GM10248 (cell line): Measurements from ENCODE around the gene KCNK3.

Experiments used
- CTCF ChIA-PET: fragments of 300-600 bp; sonication (Branson Sonifier 250); formaldehyde crosslinking; extraction: SDS; loops from one replicate; lab custom pipeline; 2021; ENCODE audit warnings: antibody characterized with exemption; lab: Yijun Ruan, JAX
- POLR2A ChIA-PET: fragments of 350-650 bp; sonication (Branson Sonifier 250); formaldehyde crosslinking; extraction: SDS; loops from one replicate; lab custom pipeline; 2020; ENCODE audit warnings: antibody characterized with exemption; lab: Yijun Ruan, JAX
- DNase-seq: peaks from one replicate; pipeline ENCODE4 v3.0.0; 2012; ENCODE audit errors: extremely low spot score
- TF ChIP-seq, protein P1 (sequence below): IDR thresholded peaks from 2 replicates; pipeline ENCODE4 v1.5.1; 2012; ENCODE audit warnings: mild to moderate bottlenecking, low read depth; ENCODE audit errors: extremely low read depth, missing control alignments, control extremely low read depth

Gene KCNK3

GRCh38 chr2:26780203-26780760, 87.8 kb downstream of the KCNK3 start:
- POLR2A ChIA-PET = no interaction called here
- DNase-seq = no peak
- TF ChIP-seq, protein P1, sequence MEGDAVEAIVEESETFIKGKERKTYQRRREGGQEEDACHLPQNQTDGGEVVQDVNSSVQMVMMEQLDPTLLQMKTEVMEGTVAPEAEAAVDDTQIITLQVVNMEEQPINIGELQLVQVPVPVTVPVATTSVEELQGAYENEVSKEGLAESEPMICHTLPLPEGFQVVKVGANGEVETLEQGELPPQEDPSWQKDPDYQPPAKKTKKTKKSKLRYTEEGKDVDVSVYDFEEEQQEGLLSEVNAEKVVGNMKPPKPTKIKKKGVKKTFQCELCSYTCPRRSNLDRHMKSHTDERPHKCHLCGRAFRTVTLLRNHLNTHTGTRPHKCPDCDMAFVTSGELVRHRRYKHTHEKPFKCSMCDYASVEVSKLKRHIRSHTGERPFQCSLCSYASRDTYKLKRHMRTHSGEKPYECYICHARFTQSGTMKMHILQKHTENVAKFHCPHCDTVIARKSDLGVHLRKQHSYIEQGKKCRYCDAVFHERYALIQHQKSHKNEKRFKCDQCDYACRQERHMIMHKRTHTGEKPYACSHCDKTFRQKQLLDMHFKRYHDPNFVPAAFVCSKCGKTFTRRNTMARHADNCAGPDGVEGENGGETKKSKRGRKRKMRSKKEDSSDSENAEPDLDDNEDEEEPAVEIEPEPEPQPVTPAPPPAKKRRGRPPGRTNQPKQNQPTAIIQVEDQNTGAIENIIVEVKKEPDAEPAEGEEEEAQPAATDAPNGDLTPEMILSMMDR = no peak
- CTCF ChIA-PET = no interaction called here
